K562 (cell line): ENCODE measurements around the gene DHX32. TPM values are rescaled to one million over a fixed set of nuclear protein-coding genes. Genes with fewer than 3 reads are reported as not detected.

ENCODE experiments used
- ATAC-seq: fragments of 200-7000 bp; cut with Tn5 transposase; 3 replicates; pipeline ENCODE4 v1.9.1; 2020; ENCODE audit warnings: moderate library complexity
- BruUV-seq: library from RNA; stranded (reverse); fragments of 400-500 nt; replicated peaks from 2 replicates; lab custom pipeline; 2021; lab: Mats Ljungman, UMichigan
- CTCF ChIA-PET: fragments of 300-600 bp; formaldehyde crosslinking; extraction: SDS; loops from one replicate; lab custom pipeline; 2021; ENCODE audit warnings: low intra/inter-chr PET ratio; lab: Yijun Ruan, JAX
- POLR2A ChIA-PET: fragments of 300-600, 350-650 bp; sonication (Branson Sonifier 250); formaldehyde crosslinking; extraction: SDS; loops from one replicate; lab custom pipeline; 2021; ENCODE audit warnings: antibody characterized with exemption, inconsistent platforms; lab: Yijun Ruan, JAX
- DNase-seq, 4 experiments: peaks; one replicate each; pipeline versions ENCODE4 v3.0.0 to v3.0.0-alpha.2; 2011 to 2018; ENCODE audit warnings: low spot score in 3 of 4, mixed read lengths in 3 of 4; ENCODE audit errors: extremely low read depth in 1 of 4
- FAIRE-seq: peaks from 2 replicates; lab custom pipeline; 2011; peaks lifted over from hg19 to GRCh38; lab: Jason Lieb, UNC
- H2AFZ ChIP-seq: 2 replicates; pipeline ENCODE4 v1.6.0; 2011; ENCODE audit warnings: low read depth, low read length, control low read depth, inconsistent platforms
- H3K27ac ChIP-seq: fragments of 200-600 bp; 3 replicates; pipeline ENCODE4 v1.8.0; 2011; ENCODE audit warnings: low read depth, mild to moderate bottlenecking, control low read depth, inconsistent platforms, low read length, moderate library complexity, mixed read lengths; ENCODE audit errors: extremely low read depth
- H3K27me3 ChIP-seq, 2 experiments: fragments of 300-600 bp in 1 of 2; 2 replicates in 1 of 2; 3 replicates in 1 of 2; pipeline versions ENCODE4 v1.6.0 to v1.8.0; 2011; ENCODE audit warnings: inconsistent platforms in 2 of 2, low read length in 2 of 2, mild to moderate bottlenecking in 1 of 2, mixed read lengths in 1 of 2, moderate library complexity in 1 of 2; ENCODE audit not compliant: control insufficient read depth in 2 of 2, insufficient read depth in 2 of 2
- H3K36me3 ChIP-seq: fragments of 300-600 bp; 3 replicates; pipeline ENCODE4 v1.8.0; 2011; ENCODE audit warnings: mild to moderate bottlenecking, low read length, inconsistent platforms; ENCODE audit not compliant: control insufficient read depth, insufficient read depth
- H3K4me1 ChIP-seq, 2 experiments: fragments of 200-600 bp in 1 of 2; replicated peaks in 1 of 2; 2 replicates in 1 of 2; 3 replicates in 1 of 2; pipeline versions ENCODE4 v1.5.1 to v1.8.0; 2011; ENCODE audit warnings: inconsistent platforms in 2 of 2, low read length in 2 of 2, mild to moderate bottlenecking in 1 of 2, mixed read lengths in 1 of 2, moderate library complexity in 1 of 2; ENCODE audit not compliant: control insufficient read depth in 2 of 2, insufficient read depth in 2 of 2
- H3K4me2 ChIP-seq: 2 replicates; pipeline ENCODE4 v1.6.1; 2011; ENCODE audit warnings: low read length, control low read depth, inconsistent platforms, mixed read lengths; ENCODE audit not compliant: insufficient read depth
- H3K4me3 ChIP-seq: fragments of 200-600 bp; sonication (generic), shearing (Covaris generic); 2 replicates; pipeline ENCODE4 v1.5.1; 2016; ENCODE audit warnings: control low read depth, inconsistent platforms
- H3K79me2 ChIP-seq: fragments of 200-600 bp; 3 replicates; pipeline ENCODE4 v1.8.0; 2011; ENCODE audit warnings: low read length, inconsistent platforms; ENCODE audit not compliant: control insufficient read depth, insufficient read depth
- H3K9ac ChIP-seq, 2 experiments: 2 replicates each; pipeline versions ENCODE4 v1.6.0 to v1.6.1; 2011; ENCODE audit warnings: low read depth in 2 of 2, low read length in 2 of 2, control low read depth in 1 of 2, inconsistent platforms in 1 of 2, mild to moderate bottlenecking in 1 of 2, mixed read lengths in 1 of 2; ENCODE audit not compliant: insufficient read depth in 1 of 2
- H3K9me1 ChIP-seq: one replicate; pipeline ENCODE4 v1.6.0; 2011; ENCODE audit warnings: inconsistent platforms, mild to moderate bottlenecking, low read length, moderate library complexity; ENCODE audit not compliant: control insufficient read depth, insufficient read depth
- H3K9me3 ChIP-seq: replicated peaks from 2 replicates; pipeline ENCODE4 v1.5.1; 2011; ENCODE audit warnings: low read depth, low read length, inconsistent platforms; ENCODE audit not compliant: control insufficient read depth, insufficient read depth
- H4K20me1 ChIP-seq: replicated peaks from 2 replicates; pipeline ENCODE4 v1.6.1; 2011; ENCODE audit warnings: low read length, inconsistent platforms, mixed read lengths; ENCODE audit not compliant: control insufficient read depth, insufficient read depth
- MBD2 ChIP-seq: sonication (generic); IDR thresholded peaks from 2 replicates; pipeline ENCODE4 v1.6.1; 2016; ENCODE audit warnings: low read depth, borderline replicate concordance
- WGBS: fragments of 100-300 bp; shearing (Covaris generic); methylation state at CpG from one replicate; pipeline ENCODE4 v1.1.6; 2016; ENCODE audit warnings: low coverage, mixed read lengths; ENCODE audit not compliant: insufficient coverage; ENCODE audit errors: missing lambda C conversion rate; 5-methylcytosine and 5-hydroxymethylcytosine counted together
- in situ Hi-C: fragments of 300-500 bp; cut with MboI; formaldehyde crosslinking; loops from 4 replicates; pipeline ENCODE4 v1.15.0; 2018; ENCODE audit warnings: inconsistent platforms, mixed read lengths
- intact Hi-C: fragments of 100-400 bp; cut with micrococcal nuclease; formaldehyde crosslinking; loops from 2 replicates; pipeline ENCODE4 v1.14.2; 2022
- polyA plus RNA-seq, 8 experiments: library from polyadenylated mRNA; depleted of rRNA in 4 of 8; stranded (reverse) in 5 of 8; unstranded in 3 of 8; fragments of >200 nt; fragmentation: Nextera tagmentation in 2 of 8; fragmentation: Illumina TruSeq in 1 of 8; extraction: Ambion mirVana in 2 of 8; extraction: Trizol in 1 of 8; gene quantifications; 2 replicates each; pipeline versions ENCODE4 v1.2.1 to v1.2.3, GENCODE V29; 2011 to 2014; ENCODE audit warnings: inconsistent platforms in 1 of 8, missing spikeins in 1 of 8
- total RNA-seq, 7 experiments: library from RNA; depleted of rRNA in 6 of 7; stranded (reverse); fragments of >200 nt in 6 of 7; fragmentation: Illumina TruSeq in 2 of 7; extraction: Trizol in 2 of 7; gene quantifications; 2 replicates each; pipeline versions ENCODE4 v1.2.1 to v1.2.3, GENCODE V29; 2011 to 2021; ENCODE audit warnings: low replicate concordance in 1 of 7

DHX32 gene
- total and polyA plus RNA-seq, 9 of the 15 experiments (the other 6 are each of a cell fraction or from before 2014, with no cell fraction given): 5.8 to 23.5 (median 17.5) TPM

DNA sequence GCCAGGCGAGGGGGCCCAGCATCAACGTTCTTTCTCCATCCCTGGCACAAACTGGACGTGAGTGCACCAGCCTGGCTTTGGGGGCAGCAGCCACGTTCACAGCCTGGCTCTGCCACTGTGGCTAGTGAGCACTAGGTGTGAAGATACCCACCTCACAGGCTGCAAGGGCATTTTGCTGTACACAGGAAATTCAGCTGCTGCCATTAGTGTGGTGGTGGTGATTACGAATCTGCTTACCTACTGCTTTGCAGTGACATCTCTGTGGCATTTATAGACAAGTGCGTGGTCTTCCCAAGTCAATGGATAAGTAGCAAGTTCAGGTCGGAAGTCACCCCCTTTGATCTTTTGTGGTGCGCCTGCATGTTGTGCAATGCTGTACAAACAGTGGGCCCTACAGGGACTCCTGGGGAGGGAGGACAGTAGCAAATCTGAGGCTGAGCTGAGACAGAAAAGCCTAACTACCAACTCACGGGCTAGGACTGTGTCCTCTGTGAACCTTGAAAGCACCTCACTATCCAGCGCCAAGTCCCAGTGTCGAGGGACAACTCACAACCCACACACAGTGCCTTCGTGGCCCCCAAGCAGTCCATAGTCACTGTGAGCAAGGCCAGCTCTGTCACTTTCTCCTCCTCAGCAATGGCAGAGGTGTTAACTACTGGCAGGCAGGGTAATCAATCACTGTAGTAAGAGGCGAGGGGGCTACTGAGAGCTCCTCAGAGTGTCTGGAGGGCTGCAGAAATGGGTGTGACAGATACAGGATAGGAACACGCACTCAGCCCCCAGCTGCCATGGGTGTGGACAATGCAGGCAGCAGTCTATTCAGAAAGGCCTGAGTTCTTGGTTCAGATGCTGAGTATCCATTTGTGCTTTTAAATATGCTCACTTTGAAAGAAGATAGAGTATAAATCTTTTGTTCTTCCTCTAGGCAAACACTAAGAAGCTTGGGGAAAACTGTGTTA lies 88.5 kb downstream of the DHX32 start:
- ChIA-PET CTCF (no interaction called here), POLR2A (interaction anchor here (1.0 kb wide), 1 partner anchor 8 kb away, joined by 3 read pairs; no protein-coding TSS in a partner anchor)
- no peak overlapping the region for H2AFZ ChIP-seq
- H4K20me1 ChIP-seq: no peaks in the 10 kb centered on the region
- no peak overlapping the region for H3K4me2 ChIP-seq
- no peak for FAIRE-seq
- no peaks in the 10 kb centered on the region for H3K9me3 ChIP-seq
- intact Hi-C loops: no loop called here
- ATAC-seq: no peak
- H3K36me3 ChIP-seq: peaks cover 37% of the 10 kb centered on the region; the same call in 2 of the 3 replicates
- DNase-seq: no peak
- no peak overlapping the region for H3K4me3 ChIP-seq
- in situ Hi-C loops: no loop called here
- peaks cover 0 to 7% of the 10 kb centered on the region in 2 experiments; a peak in 2 of 5 replicates for H3K4me1 ChIP-seq
- no peak overlapping the region for H3K27ac ChIP-seq
- no peaks in the 10 kb centered on the region for H3K27me3 ChIP-seq
- no peak for TF ChIP-seq MBD2
- peaks cover 2% of the 10 kb centered on the region for H3K9me1 ChIP-seq
- 73% methylated on average over 8 of the region's 14 CpGs for WGBS
- no peak overlapping the region for H3K9ac ChIP-seq
- no TSS peak for BruUV-seq
- no peaks in the 10 kb centered on the region for H3K79me2 ChIP-seq
